ENCODE results near the gene PRDX5. TPM values are rescaled to one million over a fixed set of nuclear protein-coding genes. Genes with fewer than 3 reads are reported as not detected.

Gene PRDX5
- total RNA-seq, 2 donors from 2014 or later: 91.1 to 136 TPM

DNA sequence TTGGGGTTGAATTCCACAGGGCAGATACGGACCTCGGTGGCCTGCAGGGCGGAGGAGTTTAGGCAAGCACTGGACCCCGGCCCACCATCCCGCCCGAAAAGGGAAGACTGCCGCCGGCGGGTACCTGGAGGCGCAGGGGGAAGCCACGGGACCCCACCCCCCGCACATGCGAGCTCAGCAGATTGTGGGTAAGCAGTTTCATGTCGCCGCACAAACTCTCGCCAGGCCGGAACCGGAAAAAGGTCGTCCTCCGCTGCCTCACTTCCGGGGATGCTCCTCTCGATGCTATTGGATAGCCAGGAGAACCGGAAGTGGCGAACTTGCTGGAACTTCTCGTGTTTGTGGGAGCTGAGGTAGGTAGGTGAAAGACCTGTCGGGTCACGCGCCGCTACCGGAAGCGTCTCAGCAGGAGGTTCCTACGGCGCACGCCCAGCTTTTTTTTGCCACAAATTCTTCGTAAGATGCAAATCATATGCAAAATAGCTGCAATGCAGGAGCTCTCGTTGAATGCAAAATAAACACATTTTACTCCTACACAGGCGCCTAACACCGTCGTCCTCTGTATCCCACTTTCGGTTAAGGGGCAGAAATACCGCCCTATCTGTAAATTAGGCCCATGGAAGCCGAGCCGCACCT is 478 bp upstream of the PRDX5 start, which contains the start of gene TRMT112:
TSS of gene TRMT112 (minus strand) at position 235 of the 636 bp plus-strand sequence. CDS start at position 202, 33 bp downstream.
- no peaks in the 10 kb centered on the region for H3K27me3 ChIP-seq (replicated peaks; ENCODE audit: insufficient read depth)
- TF ChIP-seq CTCF (IDR thresholded peaks at IDR 0.05): no peak
- peaks cover 8 to 19% of the 10 kb centered on the region in 2 donors for H3K4me1 ChIP-seq (ENCODE audit: control insufficient read depth in 1 of 2, low read depth in 2 of 2)
- ATAC-seq (ENCODE audit: insufficient number of reproducible peaks, low FRiP score, low read depth) (peak; percentile 88), DNase-seq (ENCODE audit: low spot score) (peak; percentile 96)
- H3K36me3 ChIP-seq: peaks cover 10% of the 10 kb centered on the region
- peak within 1 kb of the TSS; percentile 97 to 100 for H3K27ac ChIP-seq
- H3K9me3 ChIP-seq: no peaks in the 10 kb centered on the region
- peak within 1 kb of the TSS; percentile 79 for H3K4me3 ChIP-seq

DNA sequence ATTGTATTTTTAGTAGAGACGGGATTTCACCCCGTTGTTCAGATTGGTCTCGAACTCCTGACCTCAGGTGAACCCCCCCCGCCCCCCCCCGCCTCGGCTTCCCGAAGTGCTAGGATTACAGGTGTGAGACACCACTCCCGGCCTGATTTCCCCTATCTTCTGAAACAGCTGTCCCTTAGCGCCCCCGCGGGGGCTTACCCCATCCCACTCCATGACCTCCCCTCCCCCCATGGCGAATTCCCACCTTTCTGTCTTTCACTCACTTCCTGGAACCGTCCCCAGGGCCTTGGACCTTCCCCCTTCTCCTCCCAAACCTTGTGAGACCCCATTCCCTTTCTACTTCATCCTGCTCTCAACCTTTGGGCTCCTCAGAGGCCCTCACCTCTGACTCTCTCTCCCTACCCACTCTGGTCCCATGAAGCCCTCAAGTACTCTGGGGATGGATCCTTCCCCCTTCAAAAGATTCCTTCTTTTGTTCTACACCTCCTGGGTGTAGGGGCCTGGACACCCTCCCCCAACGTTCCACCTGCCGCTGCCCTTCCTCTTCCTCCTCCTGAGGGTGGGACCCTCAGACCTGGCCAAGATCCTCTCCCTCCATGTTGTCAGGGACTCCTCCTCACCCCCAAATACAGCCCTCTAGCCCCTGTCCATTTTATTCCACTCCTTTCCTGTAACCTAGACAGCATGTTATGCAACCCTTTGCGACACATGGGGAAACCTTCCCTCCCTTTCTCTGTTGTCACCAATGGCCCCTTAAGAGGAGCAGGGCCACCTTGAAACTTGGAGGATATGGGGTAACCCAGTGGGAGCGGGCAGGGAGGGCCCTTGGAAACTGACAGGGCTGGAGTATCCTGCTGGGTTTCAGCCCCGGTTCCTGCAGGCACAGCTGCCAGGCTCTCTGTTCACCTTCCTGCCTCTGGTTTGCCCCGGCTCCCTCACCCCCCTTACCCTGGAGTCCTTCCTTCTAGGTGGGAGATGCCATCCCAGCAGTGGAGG is 1.1 kb downstream of the PRDX5 start:
- peaks cover 8 to 19% of the 10 kb centered on the region in 2 donors for H3K4me1 ChIP-seq (ENCODE audit: control insufficient read depth in 1 of 2, low read depth in 2 of 2)
- ATAC-seq (ENCODE audit: insufficient number of reproducible peaks, low FRiP score, low read depth): no peak
- H3K27me3 ChIP-seq (replicated peaks; ENCODE audit: insufficient read depth): no peaks in the 10 kb centered on the region
- peak overlapping the region; percentile 79 for H3K4me3 ChIP-seq
- peaks cover 10% of the 10 kb centered on the region for H3K36me3 ChIP-seq
- no peaks in the 10 kb centered on the region for H3K9me3 ChIP-seq
- peak overlapping the region; percentile 97 to 100 for H3K27ac ChIP-seq
- DNase-seq (ENCODE audit: low spot score): no peak
- TF ChIP-seq CTCF (IDR thresholded peaks at IDR 0.05): no peak

GRCh38 chr11:64320556-64320955 is 2.6 kb downstream of the PRDX5 start:
- peaks cover 8 to 19% of the 10 kb centered on the region in 2 donors for H3K4me1 ChIP-seq (ENCODE audit: control insufficient read depth in 1 of 2, low read depth in 2 of 2)
- ATAC-seq (ENCODE audit: insufficient number of reproducible peaks, low FRiP score, low read depth): no peak
- H3K4me3 ChIP-seq: no peak overlapping the region
- no peaks in the 10 kb centered on the region for H3K27me3 ChIP-seq (replicated peaks; ENCODE audit: insufficient read depth)
- no peaks in the 10 kb centered on the region for H3K9me3 ChIP-seq
- DNase-seq (ENCODE audit: low spot score): no peak
- H3K27ac ChIP-seq: no peak overlapping the region
- TF ChIP-seq CTCF (IDR thresholded peaks at IDR 0.05): no peak
- H3K36me3 ChIP-seq: peaks cover 7% of the 10 kb centered on the region

DNA sequence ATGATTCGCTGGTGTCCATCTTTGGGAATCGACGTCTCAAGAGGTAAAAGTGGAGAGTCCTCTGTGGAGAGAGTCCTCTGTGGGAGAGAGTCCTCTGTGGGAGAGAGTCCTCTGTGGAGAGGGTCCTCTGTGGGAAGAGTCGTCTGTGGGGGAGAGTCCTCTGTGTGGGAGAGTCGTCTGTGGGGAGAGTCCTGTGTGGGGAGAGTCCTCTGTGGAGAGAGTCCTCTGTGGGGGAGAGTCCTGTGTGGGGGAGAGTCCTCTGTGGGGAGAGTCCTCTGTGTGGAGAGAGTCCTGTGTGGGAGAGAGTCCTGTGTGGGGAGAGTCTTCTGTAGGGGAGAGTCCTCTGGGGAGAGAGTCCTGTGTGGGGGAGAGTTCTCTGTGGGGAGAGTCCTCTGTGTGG is 3.1 kb downstream of the PRDX5 start:
- ATAC-seq (ENCODE audit: insufficient number of reproducible peaks, low FRiP score, low read depth): no peak
- peaks cover 8 to 19% of the 10 kb centered on the region in 2 donors for H3K4me1 ChIP-seq (ENCODE audit: control insufficient read depth in 1 of 2, low read depth in 2 of 2)
- H3K36me3 ChIP-seq: peaks cover 7% of the 10 kb centered on the region
- no peaks in the 10 kb centered on the region for H3K27me3 ChIP-seq (replicated peaks; ENCODE audit: insufficient read depth)
- no peak for TF ChIP-seq CTCF (IDR thresholded peaks at IDR 0.05)
- no peak overlapping the region for H3K27ac ChIP-seq
- no peak for DNase-seq (ENCODE audit: low spot score)
- no peak overlapping the region for H3K4me3 ChIP-seq
- H3K9me3 ChIP-seq: no peaks in the 10 kb centered on the region

- Histone ChIP-seq H3K36me3 (peaks cover 7% of the 10 kb centered on the region), H3K4me1 (ENCODE audit: control insufficient read depth in 1 of 2, low read depth in 2 of 2) (peaks cover 5 to 14% of the 10 kb centered on the region in 2 donors), H3K27me3 (replicated peaks; ENCODE audit: insufficient read depth) (no peaks in the 10 kb centered on the region), H3K4me3 (no peak overlapping the region), H3K9me3 (no peaks in the 10 kb centered on the region), H3K27ac (no peak overlapping the region)
- no peak for DNase-seq (ENCODE audit: low spot score)
- no peak for TF ChIP-seq CTCF (IDR thresholded peaks at IDR 0.05)
- no peak for ATAC-seq (ENCODE audit: insufficient number of reproducible peaks, low FRiP score, low read depth)
Observed at GRCh38 chr11:64321533-64321932, 3.6 kb downstream of the PRDX5 start.

All from thoracic aorta (tissue), 2 donors.